ENCODE measurements around the gene CCBE1. TPM values are rescaled to one million over a fixed set of nuclear protein-coding genes. Genes with fewer than 3 reads are reported as not detected.
A peak's percentile ranks its signal among the peaks of the same experiment; 100 is the strongest.
"Not testable (repeated sequence)": the region's sequence is repeated elsewhere in the genome, so short reads cannot be mapped to it uniquely, and the experiment has no call there.

CCBE1 gene
- polyA plus RNA-seq, 1 donor from 2014 or later: not detected

DNA sequence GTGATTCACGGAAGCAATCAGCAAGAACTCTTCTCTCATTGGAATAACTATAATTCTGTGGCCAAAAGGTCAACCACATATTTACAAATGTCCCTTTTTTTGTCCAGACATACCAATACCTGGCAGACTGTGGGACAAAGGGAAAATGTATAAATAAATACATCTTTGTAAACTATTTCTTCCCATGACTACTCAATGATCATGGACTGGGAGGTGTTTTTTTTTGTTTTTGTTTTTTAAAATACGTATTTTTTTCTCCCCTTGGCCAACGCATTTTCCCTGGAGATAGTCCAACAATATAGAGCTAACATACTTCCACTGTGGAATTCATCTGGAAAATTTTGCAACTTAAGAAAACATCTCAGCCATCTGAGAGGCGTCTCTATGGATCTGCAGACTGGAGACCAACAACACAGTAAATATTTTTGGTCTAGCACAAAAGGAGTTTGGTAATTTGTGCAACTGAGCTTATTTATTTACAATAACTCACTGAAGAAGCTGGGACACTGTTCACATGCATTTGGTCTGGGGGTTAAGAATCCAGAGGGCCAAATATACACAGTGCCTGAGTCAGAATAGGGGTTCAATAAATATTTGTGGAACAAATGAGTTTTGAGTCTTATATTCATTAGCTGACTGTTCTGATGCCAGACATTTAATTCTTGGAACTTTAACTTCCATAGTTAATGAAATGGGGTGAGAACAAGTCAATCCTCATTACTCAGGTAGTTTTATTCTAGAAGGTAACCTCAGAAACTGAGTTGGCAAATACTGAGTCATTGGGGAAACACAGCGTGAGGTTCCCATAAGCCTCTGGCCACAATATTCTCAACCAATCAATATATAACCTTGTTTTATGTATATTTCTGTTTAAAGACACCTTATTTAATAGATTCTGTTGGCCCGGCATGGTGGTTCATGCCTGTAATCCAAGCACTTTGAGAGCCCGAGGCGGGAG is 36.2 kb downstream of the CCBE1 start:
- no peak overlapping the region for H3K4me3 Mint-ChIP-seq
- H3K4me1 Mint-ChIP-seq: peaks cover 0 to 2% (median 0%) of the 10 kb centered on the region in 3 donors
- H3K27me3 Mint-ChIP-seq: no peaks in the 10 kb centered on the region
- H3K36me3 Mint-ChIP-seq: no peaks in the 10 kb centered on the region
- peaks cover 0 to 8% (median 0%) of the 10 kb centered on the region in 3 donors for H3K9me3 Mint-ChIP-seq
- no peak overlapping the region for H3K27ac Mint-ChIP-seq

DNA sequence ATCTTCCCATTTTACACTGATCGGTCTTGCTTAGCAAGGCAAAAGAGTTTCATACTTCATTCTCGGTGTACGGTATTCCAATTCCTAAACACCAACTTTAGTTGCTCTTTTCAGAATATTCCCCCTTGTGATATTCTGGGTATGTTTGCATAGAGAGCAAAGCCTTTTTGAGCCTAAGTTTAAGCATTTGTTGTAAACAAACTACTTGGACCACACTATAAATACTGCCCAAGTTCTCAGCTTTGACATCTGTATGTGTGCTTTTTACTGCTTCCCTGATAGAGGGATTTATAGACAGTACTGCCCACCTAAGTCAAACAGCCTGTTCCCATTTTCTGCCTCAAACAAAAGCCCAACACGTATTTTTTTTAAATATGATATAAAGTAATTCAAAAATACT is 36.9 kb downstream of the CCBE1 start:
- H3K4me1 Mint-ChIP-seq: peaks cover 0 to 2% (median 0%) of the 10 kb centered on the region in 3 donors
- H3K9me3 Mint-ChIP-seq: peaks cover 0 to 4% (median 0%) of the 10 kb centered on the region in 3 donors
- H3K27ac Mint-ChIP-seq: no peak overlapping the region
- no peak overlapping the region for H3K4me3 Mint-ChIP-seq
- no peaks in the 10 kb centered on the region for H3K36me3 Mint-ChIP-seq
- H3K27me3 Mint-ChIP-seq: no peaks in the 10 kb centered on the region

GRCh38 chr18:59659508-59660170 is 37.6 kb downstream of the CCBE1 start:
- Mint-ChIP-seq H3K27me3 (no peaks in the 10 kb centered on the region), H3K4me1 (peaks cover 0 to 2% (median 0%) of the 10 kb centered on the region in 3 donors), H3K4me3 (no peak overlapping the region), H3K27ac (no peak overlapping the region), H3K36me3 (no peaks in the 10 kb centered on the region), H3K9me3 (peaks cover 0 to 4% (median 0%) of the 10 kb centered on the region in 3 donors)

DNA sequence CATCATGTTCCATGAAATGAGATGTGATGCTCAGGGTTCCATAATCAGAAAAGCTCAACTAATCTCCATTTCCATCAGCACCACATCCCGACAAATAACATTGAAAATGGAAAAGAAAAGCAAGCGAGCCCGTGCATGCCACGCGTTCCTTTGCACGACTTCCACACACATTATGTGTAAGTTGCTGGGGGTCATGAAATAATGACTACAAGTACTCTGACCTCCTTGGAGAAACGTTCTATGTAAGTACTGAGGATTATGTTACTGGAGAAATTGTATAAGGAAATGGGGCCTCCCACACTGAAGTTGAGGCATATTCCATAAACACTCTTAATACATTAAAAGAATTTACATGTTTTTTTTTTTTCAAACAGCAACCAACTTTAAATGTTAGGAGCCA is 38.3 kb downstream of the CCBE1 start:
- no peak overlapping the region for H3K4me3 Mint-ChIP-seq
- peaks cover 0 to 4% (median 0%) of the 10 kb centered on the region in 3 donors for H3K9me3 Mint-ChIP-seq
- H3K4me1 Mint-ChIP-seq: peaks cover 0 to 2% (median 0%) of the 10 kb centered on the region in 3 donors
- H3K27me3 Mint-ChIP-seq: no peaks in the 10 kb centered on the region
- H3K36me3 Mint-ChIP-seq: no peaks in the 10 kb centered on the region
- no peak overlapping the region for H3K27ac Mint-ChIP-seq

- H3K9me3 Mint-ChIP-seq: no peaks in the 10 kb centered on the region
- peaks cover under 1% of the 10 kb centered on the region for H3K27me3 Mint-ChIP-seq
- no peak overlapping the region for H3K4me3 Mint-ChIP-seq
- H3K27ac Mint-ChIP-seq: no peak overlapping the region
- H3K4me1 Mint-ChIP-seq: peaks cover 0 to 2% (median 0%) of the 10 kb centered on the region in 3 donors
- no peaks in the 10 kb centered on the region for H3K36me3 Mint-ChIP-seq
Measured at GRCh38 chr18:59657012-59657411, 40.2 kb downstream of the CCBE1 start.

- Mint-ChIP-seq H3K4me1 (peaks cover 0 to 2% (median 0%) of the 10 kb centered on the region in 3 donors), H3K4me3 (no peak overlapping the region), H3K36me3 (no peaks in the 10 kb centered on the region), H3K9me3 (peaks cover 0 to 2% (median 2%) of the 10 kb centered on the region in 3 donors), H3K27me3 (peaks cover 4% of the 10 kb centered on the region), H3K27ac (no peak overlapping the region)
Measured at GRCh38 chr18:59656373-59656887, 40.8 kb downstream of the CCBE1 start.

DNA sequence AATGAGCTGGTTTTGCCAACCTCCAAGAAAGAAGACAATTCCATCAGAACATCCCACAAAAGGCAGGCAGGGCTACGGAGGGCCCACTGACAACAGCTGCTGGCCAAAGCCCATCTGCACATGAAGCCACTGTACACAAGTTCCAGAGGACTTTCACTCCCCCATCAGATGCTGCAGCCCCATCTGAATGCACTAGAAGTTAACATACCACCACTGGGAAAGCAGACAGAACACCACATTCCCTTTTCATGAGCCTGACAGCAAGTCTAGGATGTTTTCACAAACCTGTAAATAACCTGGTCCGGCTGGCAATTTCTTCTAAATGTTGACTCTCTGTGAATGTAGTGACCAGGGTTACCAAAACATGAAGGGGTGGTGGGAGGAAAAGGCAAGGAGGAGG is 41.5 kb downstream of the CCBE1 start:
- Mint-ChIP-seq H3K27me3 (peaks cover 5% of the 10 kb centered on the region), H3K4me3 (no peak overlapping the region), H3K27ac (peak overlapping the region in 1 of 3 donors; percentile 71), H3K4me1 (peaks cover 0 to 2% (median 0%) of the 10 kb centered on the region in 3 donors), H3K9me3 (peaks cover 0 to 3% (median 3%) of the 10 kb centered on the region in 3 donors), H3K36me3 (no peaks in the 10 kb centered on the region)

GRCh38 chr18:59651071-59651470 is 46.2 kb downstream of the CCBE1 start:
- no peaks in the 10 kb centered on the region for H3K4me1 Mint-ChIP-seq
- peaks cover 0 to 3% (median 3%) of the 10 kb centered on the region in 3 donors for H3K9me3 Mint-ChIP-seq
- H3K27me3 Mint-ChIP-seq: peaks cover 8% of the 10 kb centered on the region
- H3K36me3 Mint-ChIP-seq: peaks cover 3% of the 10 kb centered on the region
- H3K27ac Mint-ChIP-seq: no peak overlapping the region
- no peak overlapping the region for H3K4me3 Mint-ChIP-seq

GRCh38 chr18:59650266-59650820 is 46.9 kb downstream of the CCBE1 start:
- Mint-ChIP-seq H3K27ac (peak overlapping the region in 1 of 3 donors; percentile 47), H3K4me1 (no peaks in the 10 kb centered on the region), H3K27me3 (peaks cover 8% of the 10 kb centered on the region), H3K9me3 (peaks cover 0 to 3% (median 3%) of the 10 kb centered on the region in 3 donors), H3K4me3 (no peak overlapping the region), H3K36me3 (peaks cover 3% of the 10 kb centered on the region)

GRCh38 chr18:59649591-59649990 is 47.6 kb downstream of the CCBE1 start:
- H3K27me3 Mint-ChIP-seq: peaks cover 8% of the 10 kb centered on the region
- H3K9me3 Mint-ChIP-seq: peaks cover 0 to 3% (median 3%) of the 10 kb centered on the region in 3 donors
- H3K36me3 Mint-ChIP-seq: peaks cover 3% of the 10 kb centered on the region
- H3K4me3 Mint-ChIP-seq: no peak overlapping the region
- H3K27ac Mint-ChIP-seq: no peak overlapping the region
- H3K4me1 Mint-ChIP-seq: no peaks in the 10 kb centered on the region

GRCh38 chr18:59648469-59648868 is 48.8 kb downstream of the CCBE1 start:
- not testable (repeated sequence) for H3K4me3 Mint-ChIP-seq, H3K27ac Mint-ChIP-seq, H3K36me3 Mint-ChIP-seq, H3K27me3 Mint-ChIP-seq, H3K4me1 Mint-ChIP-seq, H3K9me3 Mint-ChIP-seq

- no peak overlapping the region for H3K27ac Mint-ChIP-seq
- peaks cover 3% of the 10 kb centered on the region for H3K36me3 Mint-ChIP-seq
- no peaks in the 10 kb centered on the region for H3K4me1 Mint-ChIP-seq
- peaks cover 0 to 3% (median 3%) of the 10 kb centered on the region in 3 donors for H3K9me3 Mint-ChIP-seq
- peaks cover 8% of the 10 kb centered on the region for H3K27me3 Mint-ChIP-seq
- no peak overlapping the region for H3K4me3 Mint-ChIP-seq
Measured at GRCh38 chr18:59646963-59647307, 50.3 kb downstream of the CCBE1 start.

DNA sequence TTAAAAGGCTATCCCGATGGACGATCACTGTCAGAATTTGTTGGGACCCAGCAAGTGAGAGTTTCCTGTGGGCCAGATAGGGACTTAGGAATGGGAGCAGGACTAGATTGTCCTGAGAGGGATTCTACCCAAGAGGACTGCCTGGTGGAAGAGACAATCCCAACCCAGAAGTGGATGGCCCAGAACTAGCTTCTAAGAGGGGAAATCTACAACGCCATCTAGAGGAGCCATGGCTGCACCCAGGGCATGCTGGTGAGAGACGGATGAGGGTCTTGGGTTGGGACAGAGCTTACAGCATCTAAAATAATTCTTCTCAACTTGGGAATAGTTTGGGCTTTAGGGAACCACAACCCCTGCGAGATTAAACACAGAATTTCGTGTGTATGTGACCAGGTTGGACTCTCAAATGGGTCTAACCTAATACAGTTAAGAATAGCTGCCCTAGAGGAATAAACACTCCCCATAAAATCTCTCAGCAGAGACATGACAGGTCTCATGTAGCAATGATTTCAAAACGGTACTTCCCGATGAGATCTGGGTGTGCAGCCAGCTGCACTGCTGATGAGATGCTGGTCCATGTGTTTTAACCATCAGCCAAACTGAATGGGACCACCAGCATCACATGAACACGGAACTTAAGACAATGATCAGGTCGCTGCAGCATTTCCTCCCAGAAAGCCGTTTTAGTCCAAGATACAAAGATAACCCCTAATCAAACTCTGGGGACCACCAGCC is 50.8 kb downstream of the CCBE1 start:
- no peak overlapping the region for H3K4me3 Mint-ChIP-seq
- H3K36me3 Mint-ChIP-seq: peaks cover 3% of the 10 kb centered on the region
- H3K4me1 Mint-ChIP-seq: no peaks in the 10 kb centered on the region
- H3K27ac Mint-ChIP-seq: no peak overlapping the region
- peaks cover 0 to under 1% (median under 1%) of the 10 kb centered on the region in 3 donors for H3K9me3 Mint-ChIP-seq
- peaks cover 4% of the 10 kb centered on the region for H3K27me3 Mint-ChIP-seq

DNA sequence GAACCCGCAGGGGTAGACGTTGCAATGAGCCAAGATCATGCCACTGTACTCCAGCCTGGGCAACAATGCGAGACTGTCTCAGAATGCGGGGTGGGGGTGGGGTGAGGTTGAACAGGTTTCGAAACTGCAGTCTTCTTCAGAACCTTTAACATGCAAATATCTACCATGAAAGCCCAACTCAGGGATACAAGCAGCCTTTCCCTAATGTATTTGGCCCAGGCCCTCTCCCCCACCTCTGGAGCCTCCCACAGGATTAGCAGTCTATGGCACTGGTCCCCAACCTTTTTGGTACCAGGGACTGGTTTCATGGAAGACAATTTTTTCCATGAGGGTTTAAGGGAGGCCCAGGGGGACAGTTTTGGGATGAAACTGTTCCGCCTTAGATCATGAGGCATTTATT is 53.5 kb downstream of the CCBE1 start:
- no peaks in the 10 kb centered on the region for H3K4me1 Mint-ChIP-seq
- peaks cover 2% of the 10 kb centered on the region for H3K27me3 Mint-ChIP-seq
- H3K9me3 Mint-ChIP-seq: no peaks in the 10 kb centered on the region
- H3K27ac Mint-ChIP-seq: no peak overlapping the region
- peaks cover 1% of the 10 kb centered on the region for H3K36me3 Mint-ChIP-seq
- no peak overlapping the region for H3K4me3 Mint-ChIP-seq
